CD4-positive, alpha-beta memory T cell (primary cell): ENCODE data around the gene SLAIN1. TPM values are rescaled to one million over a fixed set of nuclear protein-coding genes. Genes with fewer than 3 reads are reported as not detected.
A peak's percentile ranks its signal among the peaks of the same experiment; 100 is the strongest.

Experiments
- CTCF ChIA-PET: fragments of 350-600 bp; sonication (Branson Sonifier 250); formaldehyde crosslinking; loops from one replicate; lab custom pipeline; 2021; ENCODE audit warnings: inconsistent platforms; ENCODE audit not compliant: partially characterized antibody; lab: Charles Lee
- POLR2A ChIA-PET: fragments of 350-600 bp; sonication (Branson Sonifier 250); formaldehyde crosslinking; loops from one replicate; lab custom pipeline; 2021; ENCODE audit not compliant: partially characterized antibody; lab: Charles Lee
- DNase-seq, 5 donors: peaks; one replicate each; pipeline versions ENCODE4 v3.0.0 to v3.0.0-alpha.2; 2020 to 2022; ENCODE audit warnings: mixed read lengths in 1 of 5
- H3K27ac ChIP-seq: one replicate; pipeline ENCODE4 v1.7.0; 2013; ENCODE audit warnings: low read depth, low read length
- H3K27me3 ChIP-seq: 2 replicates; pipeline ENCODE4 v1.7.0; 2013; ENCODE audit warnings: mild to moderate bottlenecking, low read length, moderate library complexity; ENCODE audit not compliant: insufficient read depth
- H3K36me3 ChIP-seq: 2 replicates; pipeline ENCODE4 v1.7.0; 2013; ENCODE audit warnings: mild to moderate bottlenecking, low read length, moderate library complexity; ENCODE audit not compliant: insufficient read depth
- H3K4me1 ChIP-seq: 2 replicates; pipeline ENCODE4 v1.7.0; 2013; ENCODE audit warnings: mild to moderate bottlenecking, low read length, moderate library complexity; ENCODE audit not compliant: insufficient read depth
- H3K4me3 ChIP-seq, 2 donors: one replicate each; pipeline ENCODE4 v1.7.0; 2013; ENCODE audit warnings: low read length in 2 of 2, mild to moderate bottlenecking in 1 of 2
- H3K9me3 ChIP-seq, 2 donors: one replicate each; pipeline ENCODE4 v1.7.0; 2013; ENCODE audit warnings: low read length in 2 of 2, control low read depth in 1 of 2; ENCODE audit not compliant: control insufficient read depth in 1 of 2
- H3K27ac Mint-ChIP-seq, 7 donors: one replicate each; pipeline ENCODE4 v1.8.0; 2020 to 2021; ENCODE audit warnings: mixed read lengths in 7 of 7, mild to moderate bottlenecking in 6 of 7, inconsistent platforms in 3 of 7, moderate library complexity in 3 of 7
- H3K27me3 Mint-ChIP-seq, 2 donors: one replicate each; pipeline ENCODE4 v1.8.0; 2020 to 2021; ENCODE audit warnings: mixed read lengths in 2 of 2
- H3K36me3 Mint-ChIP-seq, 2 donors: one replicate each; pipeline ENCODE4 v1.8.0; 2020 to 2021; ENCODE audit warnings: mixed read lengths in 2 of 2, inconsistent platforms in 1 of 2, mild to moderate bottlenecking in 1 of 2
- H3K4me1 Mint-ChIP-seq, 4 donors: one replicate each; pipeline ENCODE4 v1.8.0; 2020 to 2021; ENCODE audit warnings: mixed read lengths in 4 of 4, mild to moderate bottlenecking in 1 of 4
- H3K4me3 Mint-ChIP-seq, 8 donors: one replicate each; pipeline ENCODE4 v1.8.0; 2020 to 2021; ENCODE audit warnings: mixed read lengths in 8 of 8, mild to moderate bottlenecking in 7 of 8, moderate library complexity in 6 of 8, inconsistent platforms in 3 of 8
- H3K9me3 Mint-ChIP-seq, 8 donors: one replicate each; pipeline ENCODE4 v1.8.0; 2020 to 2021; ENCODE audit warnings: mixed read lengths in 8 of 8, mild to moderate bottlenecking in 5 of 8, inconsistent platforms in 3 of 8, moderate library complexity in 1 of 8
- intact Hi-C: fragments of 100-400 bp; cut with micrococcal nuclease; formaldehyde crosslinking; loops from one replicate; pipeline ENCODE4 v1.15.1; 2023
- polyA plus RNA-seq, 2 donors: library from polyadenylated mRNA; unstranded; fragments of 300-500 nt; fragmentation: Illumina TruSeq; gene quantifications; one replicate each; pipeline ENCODE4 v1.2.3, GENCODE V29; 2021
- total RNA-seq, 2 experiments: library from RNA; stranded (reverse); gene quantifications; one replicate each; pipeline ENCODE4 v1.2.3, GENCODE V29; 2021

Gene SLAIN1
- total and polyA plus RNA-seq, 4 experiments from 2014 or later, result 39.3 to 58.9 (median 52.4) TPM

DNA sequence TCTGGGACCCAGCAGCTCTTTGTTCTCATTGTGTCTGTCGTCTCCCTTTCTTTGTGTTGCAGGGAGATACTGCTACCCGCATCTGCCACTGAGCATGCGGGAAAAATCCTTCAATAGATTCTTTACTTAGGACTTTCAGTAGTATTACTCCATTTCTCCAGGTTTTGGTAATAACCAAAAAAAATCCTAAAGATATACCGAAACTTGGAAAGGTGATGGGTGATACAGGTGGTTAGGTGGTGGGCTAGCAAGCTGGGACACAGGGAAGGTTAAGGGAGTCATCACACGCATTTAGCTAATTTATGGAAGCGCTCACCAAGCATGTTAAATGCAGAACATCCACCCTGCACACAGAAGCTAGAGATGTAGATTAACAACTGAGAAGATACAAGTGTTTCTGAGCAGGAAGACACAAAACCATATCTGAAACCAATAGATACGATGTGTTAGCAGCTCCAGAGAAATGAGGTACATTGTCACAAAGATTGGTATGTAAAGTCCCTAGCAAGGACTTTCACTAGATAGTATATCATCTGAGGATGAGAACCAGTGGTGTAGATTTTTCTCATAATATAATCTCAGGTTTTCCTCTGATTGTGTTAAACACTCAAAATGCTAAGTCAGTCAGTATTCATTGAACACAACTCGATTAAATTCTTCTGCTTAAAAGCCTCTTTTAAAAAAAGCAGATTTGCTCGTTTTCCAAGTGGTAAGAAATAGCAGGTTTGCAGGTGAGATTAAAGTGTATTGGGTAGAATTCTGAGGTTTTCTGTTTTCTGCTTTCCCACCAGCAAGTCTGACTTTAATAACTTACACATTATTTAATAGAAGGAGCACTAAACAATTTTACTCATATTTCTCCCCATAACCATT is 1.2 kb upstream of the SLAIN1 start:
- Mint-ChIP-seq H3K4me3 (peak overlapping the region; percentile 80 to 92 (median 86)), H3K27me3 (no peaks in the 10 kb centered on the region), H3K4me1 (peaks cover 31 to 49% (median 38%) of the 10 kb centered on the region in 4 donors), H3K36me3 (peaks cover 0 to 4% of the 10 kb centered on the region in 2 donors), H3K9me3 (no peaks in the 10 kb centered on the region), H3K27ac (peak overlapping the region; percentile 77 to 97 (median 85))
- intact Hi-C loops, result loop anchor here (1.0 to 10.0 kb wide), 7 partner anchors 21 to 1696 kb away; partner anchors contain the start of genes FBXL3, KCTD12 and OBI1
- H3K27ac ChIP-seq, result peak overlapping the region; percentile 82
- H3K4me3 ChIP-seq, result peak overlapping the region; percentile 18 to 69
- no peaks in the 10 kb centered on the region for H3K36me3 ChIP-seq
- ChIA-PET POLR2A (interaction anchor here (0.6 to 3.0 kb wide), 8 partner anchors 33 to 810 kb away, joined by 3 to 25 read pairs (median 4); partner anchors contain the start of genes CLN5, FBXL3, KCTD12 and MYCBP2), CTCF (interaction anchor here (1.4 to 1.8 kb wide), 2 partner anchors 53 to 54 kb away, joined by 5 read pairs; no protein-coding TSS in a partner anchor)
- peaks cover 36% of the 10 kb centered on the region for H3K4me1 ChIP-seq
- H3K9me3 ChIP-seq, result no peaks in the 10 kb centered on the region
- H3K27me3 ChIP-seq, result no peaks in the 10 kb centered on the region
- peak; percentile 36 to 63 (median 55) for DNase-seq

DNA sequence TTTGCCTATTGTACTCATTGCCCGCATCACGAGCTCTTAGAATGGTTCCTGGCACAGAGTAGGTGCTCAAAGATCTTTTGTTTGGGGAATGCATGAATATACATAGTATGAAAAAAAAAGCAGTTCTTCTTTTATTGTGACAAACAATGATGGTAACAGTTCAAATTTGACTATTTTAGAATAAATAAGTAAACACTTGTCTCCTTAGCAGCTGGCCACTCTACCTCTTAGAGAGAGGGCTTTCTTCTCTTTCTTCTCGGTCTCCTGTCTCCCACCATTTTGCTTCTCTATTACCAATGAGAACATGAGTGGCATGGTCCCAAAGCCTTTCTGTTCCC is 639 bp upstream of the SLAIN1 start:
- Histone ChIP-seq H3K27me3 (no peaks in the 10 kb centered on the region), H3K36me3 (no peaks in the 10 kb centered on the region), H3K4me1 (peaks cover 38% of the 10 kb centered on the region), H3K9me3 (no peaks in the 10 kb centered on the region), H3K27ac (peak overlapping the region; percentile 82), H3K4me3 (peak overlapping the region; percentile 69 to 90)
- POLR2A ChIA-PET, result interaction anchor here (0.6 to 3.0 kb wide), 8 partner anchors 33 to 811 kb away, joined by 3 to 25 read pairs (median 6); partner anchors contain the start of genes CLN5, FBXL3, KCTD12 and MYCBP2
- H3K27ac Mint-ChIP-seq, result peak overlapping the region; percentile 77 to 97 (median 85)
- peaks cover 0 to 4% of the 10 kb centered on the region in 2 donors for H3K36me3 Mint-ChIP-seq
- DNase-seq, result no peak
- intact Hi-C loops, result loop anchor here (1.0 to 10.0 kb wide), 8 partner anchors 20 to 1695 kb away; partner anchors contain the start of genes FBXL3, KCTD12 and OBI1
- CTCF ChIA-PET, result interaction anchor here (1.4 to 1.8 kb wide), 2 partner anchors 52 to 53 kb away, joined by 5 read pairs; no protein-coding TSS in a partner anchor
- no peaks in the 10 kb centered on the region for H3K27me3 Mint-ChIP-seq
- H3K4me1 Mint-ChIP-seq, result peaks cover 31 to 49% (median 38%) of the 10 kb centered on the region in 4 donors
- H3K9me3 Mint-ChIP-seq, result no peaks in the 10 kb centered on the region
- H3K4me3 Mint-ChIP-seq, result peak overlapping the region; percentile 80 to 92 (median 86)

DNA sequence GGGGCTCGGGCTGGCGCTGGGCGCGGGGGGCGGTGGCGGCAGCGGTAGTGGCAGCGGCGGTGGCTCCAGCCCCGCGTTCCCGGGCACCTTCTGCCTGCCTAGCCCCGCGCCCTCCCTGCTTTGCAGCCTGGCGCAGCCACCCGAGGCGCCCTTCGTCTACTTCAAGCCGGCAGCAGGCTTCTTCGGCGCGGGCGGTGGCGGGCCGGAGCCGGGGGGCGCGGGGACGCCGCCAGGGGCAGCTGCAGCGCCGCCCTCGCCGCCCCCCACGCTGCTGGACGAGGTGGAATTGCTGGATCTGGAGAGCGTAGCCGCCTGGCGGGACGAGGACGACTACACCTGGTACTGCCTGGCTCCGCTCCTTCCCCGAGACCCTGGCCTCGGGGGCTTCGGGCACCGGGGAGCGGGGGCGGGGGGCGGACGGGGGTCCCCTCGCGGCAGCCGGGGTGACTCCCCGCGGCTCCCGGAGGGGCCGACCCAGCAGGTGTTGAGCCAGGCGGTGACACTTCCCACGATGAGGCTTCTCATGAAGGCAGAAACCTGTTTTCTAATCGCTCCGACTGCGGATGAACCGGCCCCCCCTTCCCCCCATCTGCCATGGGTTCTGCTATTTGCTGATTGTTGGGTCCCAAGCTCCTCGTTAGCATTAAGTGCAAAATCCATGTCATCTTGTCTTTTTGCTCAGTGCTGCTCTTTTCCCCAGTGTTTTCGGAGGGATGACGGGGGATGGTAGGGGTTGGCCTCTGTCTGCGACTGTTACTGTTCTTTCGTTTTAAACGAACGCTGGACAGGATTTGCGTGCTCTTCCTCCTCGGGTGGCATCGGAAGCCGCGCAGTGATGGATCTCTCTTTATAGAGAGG is 943 bp downstream of the SLAIN1 start:
- Histone ChIP-seq H3K9me3 (no peaks in the 10 kb centered on the region), H3K36me3 (no peaks in the 10 kb centered on the region), H3K4me3 (peak overlapping the region; percentile 75 to 84), H3K27me3 (no peaks in the 10 kb centered on the region), H3K4me1 (peaks cover 38% of the 10 kb centered on the region), H3K27ac (peak overlapping the region; percentile 56)
- peaks cover 0 to 4% of the 10 kb centered on the region in 2 donors for H3K36me3 Mint-ChIP-seq
- peak; percentile 60 to 77 (median 64) for DNase-seq
- intact Hi-C loops, result loop anchor here (2.0 to 10.0 kb wide), 6 partner anchors 30 to 1694 kb away; partner anchors contain the start of genes KCTD12 and OBI1
- peak overlapping the region; percentile 97 to 100 (median 99) for H3K4me3 Mint-ChIP-seq
- no peaks in the 10 kb centered on the region for H3K27me3 Mint-ChIP-seq
- CTCF ChIA-PET, result interaction anchor here (0.7 to 1.4 kb wide), 3 partner anchors 11 to 105 kb away, joined by 4 to 5 read pairs (median 4); no protein-coding TSS in a partner anchor
- H3K9me3 Mint-ChIP-seq, result no peaks in the 10 kb centered on the region
- peaks cover 34 to 60% (median 45%) of the 10 kb centered on the region in 4 donors for H3K4me1 Mint-ChIP-seq
- H3K27ac Mint-ChIP-seq, result peak overlapping the region; percentile 89 to 99 (median 97)
- POLR2A ChIA-PET, result interaction anchor here (0.6 to 3.0 kb wide), 10 partner anchors 12 to 1708 kb away, joined by 3 to 25 read pairs (median 4); partner anchors contain the start of genes FBXL3, MYCBP2 and RBM26

DNA sequence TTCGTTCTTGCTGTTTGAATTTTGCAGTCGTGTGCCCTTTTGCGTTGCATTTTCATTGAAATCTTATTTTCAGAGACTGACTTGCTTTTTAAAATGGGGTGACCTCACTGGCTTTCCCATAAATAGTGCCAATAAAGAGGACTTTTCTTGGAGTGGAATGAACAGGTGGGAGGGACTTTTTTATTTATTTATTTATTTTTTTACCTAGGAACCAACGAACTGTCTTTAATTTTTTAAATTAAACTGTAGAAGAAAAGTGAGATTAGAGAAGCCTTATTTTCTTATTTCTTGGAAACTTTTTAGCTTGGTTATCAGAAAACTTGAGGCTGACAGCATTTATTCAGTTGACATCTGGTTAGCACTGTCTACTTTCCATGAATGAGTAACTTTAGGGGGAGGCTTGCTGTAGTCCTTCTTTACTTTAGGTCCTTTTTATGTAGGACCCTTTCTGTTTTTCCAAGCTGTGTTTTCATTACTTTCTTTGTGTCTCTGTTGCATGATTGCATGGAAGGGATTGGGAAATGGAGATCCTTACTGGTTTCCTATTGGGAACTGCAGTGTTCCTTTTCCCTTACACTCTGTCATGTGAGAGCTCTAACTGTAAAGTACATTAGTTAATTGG is 1.7 kb downstream of the SLAIN1 start:
- Histone ChIP-seq H3K4me1 (peaks cover 38% of the 10 kb centered on the region), H3K4me3 (peak overlapping the region; percentile 75 to 84), H3K9me3 (no peaks in the 10 kb centered on the region), H3K27ac (peak overlapping the region; percentile 56), H3K36me3 (no peaks in the 10 kb centered on the region), H3K27me3 (no peaks in the 10 kb centered on the region)
- Mint-ChIP-seq H3K27me3 (no peaks in the 10 kb centered on the region), H3K27ac (peak overlapping the region; percentile 89 to 99 (median 97)), H3K9me3 (no peaks in the 10 kb centered on the region), H3K4me1 (peaks cover 35 to 57% (median 43%) of the 10 kb centered on the region in 4 donors), H3K4me3 (peak overlapping the region; percentile 97 to 100 (median 99)), H3K36me3 (peaks cover 0 to 4% of the 10 kb centered on the region in 2 donors)
- no peak for DNase-seq
- intact Hi-C loops, result loop anchor here (2.0 to 10.0 kb wide), 6 partner anchors 30 to 1693 kb away; partner anchors contain the start of genes KCTD12 and OBI1
- ChIA-PET CTCF (interaction anchor here (0.8 kb wide), 1 partner anchor 10 kb away, joined by 4 read pairs; no protein-coding TSS in a partner anchor), POLR2A (interaction anchor here (0.7 to 3.0 kb wide), 5 partner anchors 8 to 373 kb away, joined by 3 to 25 read pairs (median 5); partner anchors contain the start of gene MYCBP2)

DNA sequence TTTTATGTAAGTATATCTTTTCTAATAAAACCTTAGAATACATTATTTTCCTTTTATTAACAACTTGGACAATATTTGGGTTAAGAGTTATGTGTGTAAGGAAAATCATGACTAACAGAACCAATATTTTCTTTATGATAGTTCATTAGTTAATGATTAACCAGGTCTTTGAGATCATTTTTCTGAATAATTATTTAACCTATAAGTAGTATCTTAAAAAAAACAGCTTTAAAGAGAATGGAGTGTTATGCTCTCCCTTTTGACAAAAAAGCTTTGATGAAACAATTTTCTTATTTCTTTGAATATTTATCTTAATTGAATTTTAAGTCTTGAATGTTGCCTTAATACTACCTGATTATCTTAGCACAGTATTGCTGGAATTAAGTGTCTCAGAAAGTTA is 3.8 kb downstream of the SLAIN1 start:
- Histone ChIP-seq H3K4me3 (no peak overlapping the region), H3K4me1 (peaks cover 32% of the 10 kb centered on the region), H3K27ac (no peak overlapping the region), H3K36me3 (no peaks in the 10 kb centered on the region), H3K27me3 (no peaks in the 10 kb centered on the region), H3K9me3 (no peaks in the 10 kb centered on the region)
- no peak for DNase-seq
- ChIA-PET POLR2A (no interaction called here), CTCF (interaction anchor here (1.1 kb wide), 1 partner anchor 223 kb away, joined by 5 read pairs; no protein-coding TSS in a partner anchor)
- peak overlapping the region in 1 of 8 donors; percentile 22 for H3K4me3 Mint-ChIP-seq
- no peak overlapping the region for H3K27ac Mint-ChIP-seq
- no peaks in the 10 kb centered on the region for H3K9me3 Mint-ChIP-seq
- H3K36me3 Mint-ChIP-seq, result peaks cover 1 to 6% of the 10 kb centered on the region in 2 donors
- intact Hi-C loops, result no loop called here
- peaks cover 26 to 44% (median 35%) of the 10 kb centered on the region in 4 donors for H3K4me1 Mint-ChIP-seq
- H3K27me3 Mint-ChIP-seq, result no peaks in the 10 kb centered on the region

DNA sequence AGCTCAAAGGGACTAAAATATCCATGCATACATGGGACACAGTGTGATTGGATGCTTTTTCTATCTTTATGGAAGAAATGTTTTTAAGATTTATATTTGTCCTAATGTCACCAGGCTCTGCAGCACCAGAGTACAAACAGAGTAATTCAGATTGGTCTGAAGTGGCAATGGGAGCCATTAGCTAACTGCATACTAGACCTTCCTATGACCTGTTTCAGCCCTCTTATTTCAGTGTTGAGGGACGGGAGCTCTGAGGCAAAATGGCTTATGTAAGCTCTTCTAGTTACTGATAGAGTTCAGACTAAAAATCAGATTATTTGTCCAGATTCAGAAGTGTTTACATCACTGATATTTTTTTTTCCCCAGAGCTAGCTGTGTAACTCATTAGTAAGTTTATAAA is 4.9 kb downstream of the SLAIN1 start:
- H3K27me3 ChIP-seq, result no peaks in the 10 kb centered on the region
- DNase-seq, result no peak
- H3K36me3 Mint-ChIP-seq, result peaks cover 11 to 12% of the 10 kb centered on the region in 2 donors
- H3K27ac Mint-ChIP-seq, result no peak overlapping the region
- intact Hi-C loops, result no loop called here
- ChIA-PET POLR2A (no interaction called here), CTCF (no interaction called here)
- H3K4me1 ChIP-seq, result peaks cover 23% of the 10 kb centered on the region
- H3K27me3 Mint-ChIP-seq, result no peaks in the 10 kb centered on the region
- no peak overlapping the region for H3K27ac ChIP-seq
- no peaks in the 10 kb centered on the region for H3K36me3 ChIP-seq
- no peaks in the 10 kb centered on the region for H3K9me3 Mint-ChIP-seq
- peaks cover 21 to 40% (median 28%) of the 10 kb centered on the region in 4 donors for H3K4me1 Mint-ChIP-seq
- H3K4me3 ChIP-seq, result no peak overlapping the region
- no peaks in the 10 kb centered on the region for H3K9me3 ChIP-seq
- H3K4me3 Mint-ChIP-seq, result peak overlapping the region in 1 of 8 donors; percentile 63
